IPS-15b (cell line): Measurements from ENCODE around the gene SEMA5A.

ENCODE experiments used
- H3K27me3 ChIP-seq: one replicate; pipeline ENCODE4 v1.6.1; 2013; ENCODE audit warnings: low read length; ENCODE audit not compliant: control insufficient read depth, insufficient read depth
- H3K36me3 ChIP-seq: one replicate; pipeline ENCODE4 v1.6.1; 2013; ENCODE audit warnings: low read length; ENCODE audit not compliant: control insufficient read depth, insufficient read depth
- H3K4me1 ChIP-seq: one replicate; pipeline ENCODE4 v1.6.1; 2013; ENCODE audit warnings: mild to moderate bottlenecking, low read length; ENCODE audit not compliant: control insufficient read depth, insufficient read depth
- H3K4me3 ChIP-seq: one replicate; pipeline ENCODE4 v1.5.1; 2013; ENCODE audit warnings: low read depth, low read length
- H3K9ac ChIP-seq: one replicate; pipeline ENCODE4 v1.6.1; 2013; ENCODE audit warnings: low read depth, mild to moderate bottlenecking, low read length
- H3K9me3 ChIP-seq: one replicate; pipeline ENCODE4 v1.6.1; 2013; ENCODE audit warnings: mild to moderate bottlenecking, low read length; ENCODE audit not compliant: control insufficient read depth, insufficient read depth

The SEMA5A gene

GRCh38 chr5:9428272-9428671 lies 117.6 kb downstream of the SEMA5A start:
- no peak overlapping the region for H3K9ac ChIP-seq
- H3K9me3 ChIP-seq, result no peaks in the 10 kb centered on the region
- no peaks in the 10 kb centered on the region for H3K27me3 ChIP-seq
- no peak overlapping the region for H3K4me3 ChIP-seq
- peaks cover 2% of the 10 kb centered on the region for H3K36me3 ChIP-seq
- peaks cover 4% of the 10 kb centered on the region for H3K4me1 ChIP-seq

- no peaks in the 10 kb centered on the region for H3K27me3 ChIP-seq
- H3K36me3 ChIP-seq, result peaks cover 2% of the 10 kb centered on the region
- no peak overlapping the region for H3K9ac ChIP-seq
- no peaks in the 10 kb centered on the region for H3K9me3 ChIP-seq
- no peaks in the 10 kb centered on the region for H3K4me1 ChIP-seq
- no peak overlapping the region for H3K4me3 ChIP-seq
Measured at GRCh38 chr5:9425710-9426109, 120.2 kb downstream of the SEMA5A start.

- H3K27me3 ChIP-seq, result no peaks in the 10 kb centered on the region
- H3K4me3 ChIP-seq, result no peak overlapping the region
- no peak overlapping the region for H3K9ac ChIP-seq
- no peaks in the 10 kb centered on the region for H3K4me1 ChIP-seq
- no peaks in the 10 kb centered on the region for H3K9me3 ChIP-seq
- peaks cover 2% of the 10 kb centered on the region for H3K36me3 ChIP-seq
Measured at GRCh38 chr5:9423571-9423970, 122.3 kb downstream of the SEMA5A start.

- Histone ChIP-seq H3K9ac (no peak overlapping the region), H3K9me3 (no peaks in the 10 kb centered on the region), H3K4me3 (no peak overlapping the region), H3K36me3 (no peaks in the 10 kb centered on the region), H3K4me1 (no peaks in the 10 kb centered on the region), H3K27me3 (no peaks in the 10 kb centered on the region)
Measured at GRCh38 chr5:9421884-9422283, 124.0 kb downstream of the SEMA5A start.

GRCh38 chr5:9419794-9420193 lies 126.1 kb downstream of the SEMA5A start:
- H3K4me1 ChIP-seq, result no peaks in the 10 kb centered on the region
- H3K4me3 ChIP-seq, result no peak overlapping the region
- H3K36me3 ChIP-seq, result no peaks in the 10 kb centered on the region

GRCh38 chr5:9415566-9415965 lies 130.3 kb downstream of the SEMA5A start:
- Histone ChIP-seq H3K27me3 (no peaks in the 10 kb centered on the region), H3K36me3 (no peaks in the 10 kb centered on the region), H3K4me3 (no peak overlapping the region), H3K9ac (no peak overlapping the region), H3K9me3 (no peaks in the 10 kb centered on the region), H3K4me1 (no peaks in the 10 kb centered on the region)

More at GRCh38 chr5:9419794-9420193, 126.1 kb downstream of the SEMA5A start:
- Histone ChIP-seq H3K27me3 (no peaks in the 10 kb centered on the region), H3K9me3 (no peaks in the 10 kb centered on the region), H3K9ac (no peak overlapping the region)

GRCh38 chr5:9415091-9415490 lies 130.8 kb downstream of the SEMA5A start:
- Histone ChIP-seq H3K27me3 (no peaks in the 10 kb centered on the region), H3K9me3 (no peaks in the 10 kb centered on the region), H3K9ac (no peak overlapping the region), H3K4me3 (no peak overlapping the region), H3K4me1 (no peaks in the 10 kb centered on the region), H3K36me3 (no peaks in the 10 kb centered on the region)

- H3K4me1 ChIP-seq, result no peaks in the 10 kb centered on the region
- no peak overlapping the region for H3K4me3 ChIP-seq
- no peak overlapping the region for H3K9ac ChIP-seq
- H3K9me3 ChIP-seq, result no peaks in the 10 kb centered on the region
- H3K27me3 ChIP-seq, result no peaks in the 10 kb centered on the region
- no peaks in the 10 kb centered on the region for H3K36me3 ChIP-seq
Measured at GRCh38 chr5:9411142-9411541, 134.7 kb downstream of the SEMA5A start.

- no peak overlapping the region for H3K4me3 ChIP-seq
- H3K27me3 ChIP-seq, result no peaks in the 10 kb centered on the region
- H3K9me3 ChIP-seq, result no peaks in the 10 kb centered on the region
- H3K36me3 ChIP-seq, result no peaks in the 10 kb centered on the region
- no peaks in the 10 kb centered on the region for H3K4me1 ChIP-seq
- H3K9ac ChIP-seq, result no peak overlapping the region
Measured at GRCh38 chr5:9409413-9409960, 136.4 kb downstream of the SEMA5A start.

- no peak overlapping the region for H3K9ac ChIP-seq
- H3K4me3 ChIP-seq, result no peak overlapping the region
- H3K9me3 ChIP-seq, result no peaks in the 10 kb centered on the region
- H3K27me3 ChIP-seq, result no peaks in the 10 kb centered on the region
- no peaks in the 10 kb centered on the region for H3K36me3 ChIP-seq
- no peaks in the 10 kb centered on the region for H3K4me1 ChIP-seq
Measured at GRCh38 chr5:9408964-9409363, 136.9 kb downstream of the SEMA5A start.

- H3K4me3 ChIP-seq, result no peak overlapping the region
- H3K27me3 ChIP-seq, result no peaks in the 10 kb centered on the region
- no peaks in the 10 kb centered on the region for H3K36me3 ChIP-seq
- no peaks in the 10 kb centered on the region for H3K9me3 ChIP-seq
- no peak overlapping the region for H3K9ac ChIP-seq
- no peaks in the 10 kb centered on the region for H3K4me1 ChIP-seq
Measured at GRCh38 chr5:9405196-9405754, 140.6 kb downstream of the SEMA5A start.

- no peaks in the 10 kb centered on the region for H3K36me3 ChIP-seq
- no peaks in the 10 kb centered on the region for H3K4me1 ChIP-seq
- no peaks in the 10 kb centered on the region for H3K27me3 ChIP-seq
- H3K4me3 ChIP-seq, result no peak overlapping the region
- H3K9ac ChIP-seq, result no peak overlapping the region
- H3K9me3 ChIP-seq, result no peaks in the 10 kb centered on the region
Measured at GRCh38 chr5:9401786-9402472, 143.9 kb downstream of the SEMA5A start.
